Measurements from ENCODE around the gene VENTX. TPM values are rescaled to one million over a fixed set of nuclear protein-coding genes. Genes with fewer than 3 reads are reported as not detected.

VENTX gene
- total and polyA plus RNA-seq, 7 experiments from 2014 or later: 0.85 to 5.7 TPM; not detected in 5

GRCh38 chr10:133249094-133249780, 11.6 kb downstream of the VENTX start:
- Mint-ChIP-seq H3K27me3 (peaks cover 0 to 5% (median 2%) of the 10 kb centered on the region in 5 donors), H3K4me3 (no peak overlapping the region), H3K4me1 (peaks cover 0 to 8% (median 0%) of the 10 kb centered on the region in 7 donors), H3K27ac (no peak overlapping the region), H3K36me3 (no peaks in the 10 kb centered on the region), H3K9me3 (no peaks in the 10 kb centered on the region)
- Histone ChIP-seq H3K4me1 (ENCODE audit: control insufficient read depth in 2 of 2, insufficient read depth in 2 of 2, low read length in 2 of 2) (no peaks in the 10 kb centered on the region), H3K27me3 (ENCODE audit: control insufficient read depth in 2 of 2, insufficient read depth in 2 of 2, low read length in 2 of 2) (peaks cover 0 to 3% of the 10 kb centered on the region in 2 donors), H3K9me3 (ENCODE audit: control insufficient read depth in 2 of 3, low read length in 3 of 3) (no peaks in the 10 kb centered on the region), H3K27ac (ENCODE audit: low read depth, low read length) (no peak overlapping the region), H3K36me3 (ENCODE audit: control insufficient read depth in 2 of 3, insufficient read depth in 3 of 3, low read length in 3 of 3) (no peaks in the 10 kb centered on the region), H3K4me3 (ENCODE audit: low read length) (no peak overlapping the region)
- ATAC-seq (no peak), DNase-seq (no peak)
- intact Hi-C loops (cut with micrococcal nuclease): no loop called here
- ChIA-PET CTCF (no interaction called here), POLR2A (no interaction called here)

DNA sequence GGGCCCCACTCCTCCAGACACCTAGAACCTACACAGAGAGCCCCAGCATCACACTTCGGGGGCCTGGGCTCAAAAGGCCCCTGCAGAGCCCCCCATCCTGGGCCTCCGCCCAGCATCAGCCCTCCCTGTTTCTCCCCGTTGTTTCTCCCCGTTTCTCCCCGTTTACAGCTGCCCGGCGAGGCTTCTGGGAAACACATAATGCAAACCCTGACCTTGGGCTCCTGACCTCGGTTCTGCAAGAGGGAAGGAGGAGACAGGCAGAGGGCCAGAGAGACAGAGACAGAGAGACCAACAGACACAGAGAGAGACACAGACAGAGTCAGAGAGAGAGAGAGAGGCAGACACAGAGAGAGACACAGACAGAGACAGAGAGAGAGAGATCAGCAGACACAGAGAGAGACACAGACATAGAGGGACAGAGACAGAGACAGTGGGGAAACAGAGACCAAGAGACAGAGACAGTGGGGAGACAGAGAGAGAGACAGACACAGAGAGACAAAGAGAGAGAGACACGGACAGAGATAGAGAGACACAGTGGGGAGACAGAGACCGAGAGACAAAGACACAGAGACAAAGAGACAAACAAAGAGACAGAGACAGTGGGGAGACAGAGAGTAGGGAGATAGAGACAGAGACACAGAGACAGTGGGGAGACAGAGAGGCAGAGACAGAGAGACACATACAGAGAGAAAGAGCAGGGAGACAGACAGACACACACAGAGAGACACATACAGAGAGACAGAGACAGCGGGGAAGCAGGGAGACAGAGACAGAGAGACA, 12.5 kb downstream of the VENTX start:
- intact Hi-C loops (cut with micrococcal nuclease): no loop called here
- CTCF ChIA-PET: no interaction called here
- no peak overlapping the region for H3K27ac ChIP-seq (ENCODE audit: low read depth, low read length)
- DNase-seq: no peak
- H3K36me3 ChIP-seq (ENCODE audit: control insufficient read depth in 2 of 3, insufficient read depth in 3 of 3, low read length in 3 of 3): no peaks in the 10 kb centered on the region
- ATAC-seq: no peak
- peaks cover 0 to 5% (median 0%) of the 10 kb centered on the region in 5 donors for H3K27me3 Mint-ChIP-seq
- H3K27ac Mint-ChIP-seq: peak overlapping the region in 6 of 9 donors; percentile 3 to 68 (median 21)
- H3K4me3 Mint-ChIP-seq: no peak overlapping the region
- H3K4me3 ChIP-seq (ENCODE audit: low read length): no peak overlapping the region
- no peaks in the 10 kb centered on the region for H3K9me3 ChIP-seq (ENCODE audit: control insufficient read depth in 2 of 3, low read length in 3 of 3)
- H3K36me3 Mint-ChIP-seq: no peaks in the 10 kb centered on the region
- POLR2A ChIA-PET: no interaction called here
- no peaks in the 10 kb centered on the region for H3K4me1 ChIP-seq (ENCODE audit: control insufficient read depth in 2 of 2, insufficient read depth in 2 of 2, low read length in 2 of 2)
- H3K27me3 ChIP-seq (ENCODE audit: control insufficient read depth in 2 of 2, insufficient read depth in 2 of 2, low read length in 2 of 2): peaks cover 0 to 3% of the 10 kb centered on the region in 2 donors
- H3K9me3 Mint-ChIP-seq: no peaks in the 10 kb centered on the region
- peaks cover 0 to 10% (median 4%) of the 10 kb centered on the region in 7 donors for H3K4me1 Mint-ChIP-seq

DNA sequence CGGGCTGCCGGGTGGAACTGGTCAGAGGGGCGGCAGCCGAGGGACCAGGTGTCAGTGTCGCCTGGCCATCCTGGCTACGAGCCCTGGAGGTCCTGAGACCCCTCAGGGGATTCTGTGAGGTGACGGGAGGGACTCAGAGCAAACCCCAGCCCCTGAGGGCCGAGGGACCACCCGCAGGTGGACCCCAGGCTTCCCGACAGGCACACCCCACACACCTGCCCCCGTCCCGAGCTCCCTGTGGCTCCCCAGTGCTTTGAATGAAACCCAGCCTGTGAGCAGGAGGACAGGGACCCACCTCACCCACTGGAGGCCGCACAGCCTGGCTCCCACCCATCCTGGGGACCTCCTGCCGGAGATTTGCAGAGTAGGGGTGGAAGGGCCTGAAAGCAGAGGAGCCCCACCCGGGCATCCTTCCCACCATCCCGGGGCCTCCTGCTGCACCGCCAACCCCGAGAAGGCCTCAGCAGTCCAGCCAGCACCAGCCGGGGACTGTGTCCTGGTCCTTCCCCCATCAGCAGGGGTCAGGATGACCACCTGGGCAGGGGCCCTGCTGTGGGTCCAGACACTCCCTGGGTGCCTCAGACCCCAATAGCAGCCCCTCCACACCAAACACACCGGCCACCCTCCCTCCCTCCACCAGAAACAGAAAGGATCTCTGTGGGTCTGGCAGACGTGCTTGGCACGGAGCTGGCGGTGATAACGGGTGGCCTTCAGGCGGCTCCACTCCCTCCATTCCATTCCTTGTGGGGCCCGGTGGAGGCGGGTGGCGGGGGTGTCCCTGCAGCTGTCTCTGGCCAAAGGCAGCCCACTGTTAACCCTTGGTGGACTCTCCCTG, 13.9 kb downstream of the VENTX start:
- no peaks in the 10 kb centered on the region for H3K9me3 ChIP-seq (ENCODE audit: control insufficient read depth in 2 of 3, low read length in 3 of 3)
- peaks cover 0 to 3% of the 10 kb centered on the region in 2 donors for H3K27me3 ChIP-seq (ENCODE audit: control insufficient read depth in 2 of 2, insufficient read depth in 2 of 2, low read length in 2 of 2)
- no peak for ATAC-seq
- H3K4me3 Mint-ChIP-seq: no peak overlapping the region
- peaks cover 0 to 10% (median 4%) of the 10 kb centered on the region in 7 donors for H3K4me1 Mint-ChIP-seq
- peaks cover 0 to 5% (median 0%) of the 10 kb centered on the region in 5 donors for H3K27me3 Mint-ChIP-seq
- intact Hi-C loops (cut with micrococcal nuclease): no loop called here
- H3K4me1 ChIP-seq (ENCODE audit: control insufficient read depth in 2 of 2, insufficient read depth in 2 of 2, low read length in 2 of 2): no peaks in the 10 kb centered on the region
- no peak overlapping the region for H3K27ac ChIP-seq (ENCODE audit: low read depth, low read length)
- no peak for DNase-seq
- H3K36me3 ChIP-seq (ENCODE audit: control insufficient read depth in 2 of 3, insufficient read depth in 3 of 3, low read length in 3 of 3): no peaks in the 10 kb centered on the region
- H3K9me3 Mint-ChIP-seq: no peaks in the 10 kb centered on the region
- H3K36me3 Mint-ChIP-seq: no peaks in the 10 kb centered on the region
- ChIA-PET POLR2A (no interaction called here), CTCF (no interaction called here)
- H3K4me3 ChIP-seq (ENCODE audit: low read length): no peak overlapping the region
- peak overlapping the region in 1 of 9 donors; percentile 73 for H3K27ac Mint-ChIP-seq

DNA sequence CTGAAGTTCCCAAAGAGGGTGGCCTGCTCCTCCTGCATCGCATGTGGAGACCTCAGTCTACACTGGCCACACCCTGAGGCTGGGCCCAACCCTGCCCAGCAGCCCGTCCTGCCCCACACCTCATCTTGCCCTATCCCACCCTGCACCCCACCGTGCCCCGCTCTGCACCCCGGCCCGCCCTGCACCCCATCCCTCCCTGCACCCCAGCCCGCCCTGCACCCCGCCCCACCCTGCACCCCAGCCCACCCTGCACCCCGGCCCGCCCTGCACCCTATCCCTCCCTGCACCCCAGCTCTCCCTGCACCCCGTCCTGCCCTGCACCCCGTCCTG, 14.5 kb downstream of the VENTX start:
- no peaks in the 10 kb centered on the region for H3K9me3 Mint-ChIP-seq
- Histone ChIP-seq H3K27me3 (ENCODE audit: control insufficient read depth in 2 of 2, insufficient read depth in 2 of 2, low read length in 2 of 2) (peaks cover 0 to 3% of the 10 kb centered on the region in 2 donors), H3K36me3 (ENCODE audit: control insufficient read depth in 2 of 3, insufficient read depth in 3 of 3, low read length in 3 of 3) (no peaks in the 10 kb centered on the region), H3K27ac (ENCODE audit: low read depth, low read length) (no peak overlapping the region), H3K9me3 (ENCODE audit: control insufficient read depth in 2 of 3, low read length in 3 of 3) (no peaks in the 10 kb centered on the region), H3K4me1 (ENCODE audit: control insufficient read depth in 2 of 2, insufficient read depth in 2 of 2, low read length in 2 of 2) (peaks cover 2 to 5% of the 10 kb centered on the region in 2 donors), H3K4me3 (ENCODE audit: low read length) (no peak overlapping the region)
- H3K36me3 Mint-ChIP-seq: no peaks in the 10 kb centered on the region
- intact Hi-C loops (cut with micrococcal nuclease): no loop called here
- DNase-seq (no peak), ATAC-seq (no peak)
- H3K4me3 Mint-ChIP-seq: no peak overlapping the region
- peaks cover 0 to 14% (median 4%) of the 10 kb centered on the region in 7 donors for H3K4me1 Mint-ChIP-seq
- CTCF ChIA-PET: no interaction called here
- no peak overlapping the region for H3K27ac Mint-ChIP-seq
- peaks cover 0 to 5% (median 0%) of the 10 kb centered on the region in 5 donors for H3K27me3 Mint-ChIP-seq
- POLR2A ChIA-PET: no interaction called here

DNA sequence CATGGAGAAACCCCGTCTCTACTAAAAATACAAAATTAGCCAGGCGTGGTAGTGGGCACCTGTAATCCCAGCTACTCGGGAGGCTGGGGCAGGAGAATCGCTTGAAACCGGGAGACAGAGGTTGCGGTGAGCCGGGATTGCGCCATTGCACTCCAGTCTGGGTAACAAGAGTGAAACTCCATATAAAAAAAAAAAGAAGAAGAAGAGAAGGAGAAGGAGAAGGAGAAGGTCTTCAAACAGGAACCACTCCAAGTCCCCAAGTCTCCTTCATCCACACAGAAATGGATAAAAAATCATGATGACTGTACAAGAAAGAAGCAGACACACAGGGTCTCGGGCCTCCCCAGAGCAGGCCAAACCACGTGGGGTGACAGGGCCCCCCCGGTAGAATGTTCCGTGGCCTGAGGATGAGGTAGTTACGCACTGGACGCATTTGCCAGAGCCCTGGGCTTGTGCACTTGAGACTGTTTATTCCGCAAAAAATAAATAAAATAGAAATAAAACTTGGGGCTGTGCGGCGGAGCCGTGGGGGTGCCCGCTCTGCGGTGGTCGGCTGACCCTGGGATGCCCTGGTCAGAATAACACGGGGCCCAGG, 15.8 kb downstream of the VENTX start:
- Mint-ChIP-seq H3K27ac (peak overlapping the region in 2 of 9 donors; percentile 30 to 78), H3K36me3 (no peaks in the 10 kb centered on the region), H3K4me3 (no peak overlapping the region), H3K27me3 (peaks cover 0 to 5% (median 0%) of the 10 kb centered on the region in 5 donors), H3K9me3 (no peaks in the 10 kb centered on the region), H3K4me1 (peaks cover 10 to 22% (median 16%) of the 10 kb centered on the region in 7 donors)
- H3K4me1 ChIP-seq (ENCODE audit: control insufficient read depth in 2 of 2, insufficient read depth in 2 of 2, low read length in 2 of 2): peaks cover 15 to 18% of the 10 kb centered on the region in 2 donors
- H3K4me3 ChIP-seq (ENCODE audit: low read length): no peak overlapping the region
- H3K9me3 ChIP-seq (ENCODE audit: control insufficient read depth in 2 of 3, low read length in 3 of 3): no peaks in the 10 kb centered on the region
- intact Hi-C loops (cut with micrococcal nuclease): no loop called here
- H3K36me3 ChIP-seq (ENCODE audit: control insufficient read depth in 2 of 3, insufficient read depth in 3 of 3, low read length in 3 of 3): no peaks in the 10 kb centered on the region
- no peak for DNase-seq
- POLR2A ChIA-PET: no interaction called here
- no peak for ATAC-seq
- CTCF ChIA-PET: no interaction called here
- H3K27me3 ChIP-seq (ENCODE audit: control insufficient read depth in 2 of 2, insufficient read depth in 2 of 2, low read length in 2 of 2): peaks cover 0 to 3% of the 10 kb centered on the region in 2 donors
- H3K27ac ChIP-seq (ENCODE audit: low read depth, low read length): no peak overlapping the region

DNA sequence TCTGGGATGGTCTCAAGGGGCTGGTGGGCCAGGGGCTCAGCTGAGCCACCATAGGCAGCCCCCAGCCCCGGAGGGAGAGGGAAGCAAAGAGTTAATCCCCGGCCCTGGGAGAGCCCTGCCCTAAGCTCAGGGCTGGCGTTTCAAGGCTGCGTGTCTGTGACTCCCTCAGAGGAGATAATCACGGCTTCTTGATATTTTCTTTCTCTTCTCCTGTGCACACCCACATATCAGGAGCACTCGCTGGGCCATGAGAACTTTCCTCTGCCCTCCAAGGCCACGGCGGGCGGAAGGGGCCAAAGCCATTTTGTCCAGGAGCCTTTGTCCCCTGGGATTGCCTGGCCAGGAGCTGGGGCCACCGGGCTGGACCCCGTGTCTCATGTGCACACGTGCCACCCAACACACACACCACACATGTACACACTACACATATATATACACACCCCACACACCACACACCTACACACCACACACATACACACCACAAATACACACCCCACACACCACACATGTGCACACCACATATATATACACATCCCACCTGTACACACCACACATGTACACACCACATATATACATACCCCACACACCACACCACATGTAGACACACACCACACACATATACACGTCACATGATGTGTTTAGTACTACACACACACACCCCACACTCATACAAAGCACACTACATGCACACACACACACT, 16.9 kb downstream of the VENTX start:
- POLR2A ChIA-PET: no interaction called here
- peak overlapping the region in 5 of 9 donors; percentile 59 to 78 (median 72) for H3K27ac Mint-ChIP-seq
- peaks cover 26 to 29% of the 10 kb centered on the region in 2 donors for H3K4me1 ChIP-seq (ENCODE audit: control insufficient read depth in 2 of 2, insufficient read depth in 2 of 2, low read length in 2 of 2)
- no peaks in the 10 kb centered on the region for H3K9me3 ChIP-seq (ENCODE audit: control insufficient read depth in 2 of 3, low read length in 3 of 3)
- ATAC-seq (no peak), DNase-seq (no peak)
- no peak overlapping the region for H3K4me3 ChIP-seq (ENCODE audit: low read length)
- H3K36me3 Mint-ChIP-seq: no peaks in the 10 kb centered on the region
- H3K27me3 ChIP-seq (ENCODE audit: control insufficient read depth in 2 of 2, insufficient read depth in 2 of 2, low read length in 2 of 2): peaks cover 0 to 3% of the 10 kb centered on the region in 2 donors
- CTCF ChIA-PET: no interaction called here
- H3K9me3 Mint-ChIP-seq: no peaks in the 10 kb centered on the region
- no peak overlapping the region for H3K27ac ChIP-seq (ENCODE audit: low read depth, low read length)
- peaks cover 14 to 30% (median 23%) of the 10 kb centered on the region in 7 donors for H3K4me1 Mint-ChIP-seq
- no peak overlapping the region for H3K4me3 Mint-ChIP-seq
- no peaks in the 10 kb centered on the region for H3K36me3 ChIP-seq (ENCODE audit: control insufficient read depth in 2 of 3, insufficient read depth in 3 of 3, low read length in 3 of 3)
- intact Hi-C loops (cut with micrococcal nuclease): no loop called here
- H3K27me3 Mint-ChIP-seq: peaks cover 0 to 7% (median 0%) of the 10 kb centered on the region in 5 donors
